K562 treated with DMSO at 1 percent for 24 hours (cell line): Measurements from ENCODE around the gene PDE8B. TPM values are rescaled to one million over a fixed set of nuclear protein-coding genes. Genes with fewer than 3 reads are reported as not detected.

ENCODE experiments used
- total RNA-seq: library from RNA; unstranded; fragments of 300-600 nt; gene quantifications from 2 replicates; pipeline ENCODE4 v1.2.3, GENCODE V29; 2022; ENCODE audit warnings: low read depth; ENCODE audit not compliant: insufficient read depth

PDE8B gene
- 0.07 TPM in 1 of 2 replicates, not detected in the other for total RNA-seq

GRCh38 chr5:77210091-77210963, at the start of gene PDE8B:
Gene PDE8B (plus strand): TSS chr5:77210680. CDS start chr5:77210926, 246 bp downstream.

Other genes starting within 250 kb of the PDE8B start
- gene AGGF1, start 180.3 kb upstream of the PDE8B start, total RNA-seq, result 12.5 and 14.1 TPM in 2 replicates
- not detected in 2 replicates for gene ZBED3, start 123.4 kb upstream of the PDE8B start, total RNA-seq